Subcutaneous adipose tissue (tissue), 4 donors: ENCODE measurements around the gene CCDC136. TPM values are rescaled to one million over a fixed set of nuclear protein-coding genes. Genes with fewer than 3 reads are reported as not detected.

Experiments used
- CTCF ChIP-seq: fragments of 450-650 bp; IDR thresholded peaks from one replicate; pipeline ENCODE4 v1.5.1; 2016; ENCODE audit warnings: low read depth, mild to moderate bottlenecking, control low read depth, antibody characterized with exemption, moderate library complexity
- total RNA-seq, 4 donors: library from RNA; depleted of rRNA; stranded (reverse); fragments of >200 nt; gene quantifications; one replicate each; pipeline ENCODE4 v1.1.0, GENCODE V29; 2016

The CCDC136 gene
- total RNA-seq, 4 donors from 2014 or later: 2.6 to 6.6 (median 3.1) TPM

- no peak for TF ChIP-seq CTCF
Observed at GRCh38 chr7:128862571-128863432, 71.0 kb downstream of the CCDC136 start, which contains the start of gene ATP6V1F. Gene ATP6V1F, plus strand, starts transcription at chr7:128862856. Its CDS starts 49 bp downstream, at chr7:128862905.

GRCh38 chr7:128863433-128863989 lies 71.7 kb downstream of the CCDC136 start:
- no peak for TF ChIP-seq CTCF

GRCh38 chr7:128865303-128865702 lies 73.5 kb downstream of the CCDC136 start:
- no peak for TF ChIP-seq CTCF

- no peak for TF ChIP-seq CTCF
Observed at GRCh38 chr7:128865996-128866877, 74.5 kb downstream of the CCDC136 start.

- TF ChIP-seq CTCF: no peak
Observed at GRCh38 chr7:128867241-128867640, 75.5 kb downstream of the CCDC136 start.

- no peak for TF ChIP-seq CTCF
Observed at GRCh38 chr7:128867842-128868623, 76.3 kb downstream of the CCDC136 start.
